ENCODE data around the gene CHI3L1.
A peak's percentile ranks its signal among the peaks of the same experiment; 100 is the strongest.

CHI3L1 gene

GRCh38 chr1:203217139-203217655 lies 30.7 kb upstream of the CHI3L1 start:
- Histone ChIP-seq H2AFZ (no peak overlapping the region), H3K4me2 (ENCODE audit: low read length) (no peak overlapping the region), H3K4me1 (no peaks in the 10 kb centered on the region), H3K9me3 (ENCODE audit: control insufficient read depth, low read length) (no peaks in the 10 kb centered on the region), H3K27me3 (ENCODE audit: control insufficient read depth, insufficient read depth, low read length) (no peaks in the 10 kb centered on the region), H3K27ac (no peak overlapping the region), H3K79me2 (no peaks in the 10 kb centered on the region), H3K4me3 (ENCODE audit: low read depth, low read length) (no peak overlapping the region), H3K36me3 (ENCODE audit: control insufficient read depth, insufficient read depth, low read length) (no peaks in the 10 kb centered on the region), H3K9ac (no peak overlapping the region)
- TF ChIP-seq, protein P1, sequence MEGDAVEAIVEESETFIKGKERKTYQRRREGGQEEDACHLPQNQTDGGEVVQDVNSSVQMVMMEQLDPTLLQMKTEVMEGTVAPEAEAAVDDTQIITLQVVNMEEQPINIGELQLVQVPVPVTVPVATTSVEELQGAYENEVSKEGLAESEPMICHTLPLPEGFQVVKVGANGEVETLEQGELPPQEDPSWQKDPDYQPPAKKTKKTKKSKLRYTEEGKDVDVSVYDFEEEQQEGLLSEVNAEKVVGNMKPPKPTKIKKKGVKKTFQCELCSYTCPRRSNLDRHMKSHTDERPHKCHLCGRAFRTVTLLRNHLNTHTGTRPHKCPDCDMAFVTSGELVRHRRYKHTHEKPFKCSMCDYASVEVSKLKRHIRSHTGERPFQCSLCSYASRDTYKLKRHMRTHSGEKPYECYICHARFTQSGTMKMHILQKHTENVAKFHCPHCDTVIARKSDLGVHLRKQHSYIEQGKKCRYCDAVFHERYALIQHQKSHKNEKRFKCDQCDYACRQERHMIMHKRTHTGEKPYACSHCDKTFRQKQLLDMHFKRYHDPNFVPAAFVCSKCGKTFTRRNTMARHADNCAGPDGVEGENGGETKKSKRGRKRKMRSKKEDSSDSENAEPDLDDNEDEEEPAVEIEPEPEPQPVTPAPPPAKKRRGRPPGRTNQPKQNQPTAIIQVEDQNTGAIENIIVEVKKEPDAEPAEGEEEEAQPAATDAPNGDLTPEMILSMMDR (IDR thresholded peaks at IDR 0.05): no peak

GRCh38 chr1:203216274-203217138 lies 30.0 kb upstream of the CHI3L1 start:
- H3K79me2 ChIP-seq: no peaks in the 10 kb centered on the region
- no peaks in the 10 kb centered on the region for H3K36me3 ChIP-seq (ENCODE audit: control insufficient read depth, insufficient read depth, low read length)
- no peak overlapping the region for H3K4me2 ChIP-seq (ENCODE audit: low read length)
- TF ChIP-seq, protein P1 (IDR thresholded peaks at IDR 0.05): peak; percentile 56
- H3K9ac ChIP-seq: no peak overlapping the region
- no peak overlapping the region for H3K4me3 ChIP-seq (ENCODE audit: low read depth, low read length)
- H3K9me3 ChIP-seq (ENCODE audit: control insufficient read depth, low read length): no peaks in the 10 kb centered on the region
- H3K27me3 ChIP-seq (ENCODE audit: control insufficient read depth, insufficient read depth, low read length): no peaks in the 10 kb centered on the region
- no peak overlapping the region for H2AFZ ChIP-seq
- no peak overlapping the region for H3K27ac ChIP-seq
- H3K4me1 ChIP-seq: no peaks in the 10 kb centered on the region

DNA sequence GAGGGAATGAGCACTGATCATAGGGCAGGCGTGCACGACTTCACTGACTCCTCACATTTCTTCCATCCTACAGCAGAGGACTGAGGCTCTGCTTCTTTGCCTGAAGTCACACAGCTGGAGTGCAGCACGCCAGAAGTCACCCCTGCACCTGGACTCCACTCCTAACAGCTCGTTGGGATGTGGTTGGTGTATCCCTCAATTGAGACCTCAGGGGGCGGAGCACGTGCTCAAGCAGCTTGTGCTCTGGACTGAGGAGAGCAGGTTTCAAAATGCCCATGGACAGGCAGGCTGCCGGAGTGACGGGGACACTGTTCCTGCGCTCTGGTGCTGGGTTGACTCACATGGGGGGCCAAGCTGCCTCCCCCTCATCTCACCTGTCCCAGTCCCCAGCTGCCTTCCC lies 29.1 kb upstream of the CHI3L1 start:
- Histone ChIP-seq H3K9me3 (ENCODE audit: control insufficient read depth, low read length) (no peaks in the 10 kb centered on the region), H3K4me3 (ENCODE audit: low read depth, low read length) (no peak overlapping the region), H3K4me2 (ENCODE audit: low read length) (no peak overlapping the region), H3K36me3 (ENCODE audit: control insufficient read depth, insufficient read depth, low read length) (no peaks in the 10 kb centered on the region), H2AFZ (no peak overlapping the region), H3K27ac (no peak overlapping the region), H3K9ac (no peak overlapping the region), H3K4me1 (no peaks in the 10 kb centered on the region), H3K27me3 (ENCODE audit: control insufficient read depth, insufficient read depth, low read length) (no peaks in the 10 kb centered on the region), H3K79me2 (no peaks in the 10 kb centered on the region)
- TF ChIP-seq, protein P1 (IDR thresholded peaks at IDR 0.05): no peak

- Histone ChIP-seq H3K4me2 (ENCODE audit: low read length) (no peak overlapping the region), H3K9ac (no peak overlapping the region), H3K27me3 (ENCODE audit: control insufficient read depth, insufficient read depth, low read length) (no peaks in the 10 kb centered on the region), H3K27ac (no peak overlapping the region), H3K9me3 (ENCODE audit: control insufficient read depth, low read length) (no peaks in the 10 kb centered on the region), H3K36me3 (ENCODE audit: control insufficient read depth, insufficient read depth, low read length) (no peaks in the 10 kb centered on the region), H2AFZ (no peak overlapping the region), H3K79me2 (no peaks in the 10 kb centered on the region), H3K4me3 (ENCODE audit: low read depth, low read length) (no peak overlapping the region), H3K4me1 (no peaks in the 10 kb centered on the region)
- TF ChIP-seq, protein P1 (IDR thresholded peaks at IDR 0.05): no peak
Observed at GRCh38 chr1:203214871-203215270, 28.4 kb upstream of the CHI3L1 start.
